Measurements from ENCODE around the gene PDPN.

GRCh38 chr1:13618483-13618882, 34.9 kb downstream of the PDPN start:
- TF ChIP-seq EZH2 (IDR thresholded peaks at IDR 0.05) (no peak), POLR2AphosphoS5 (IDR thresholded peaks at IDR 0.05; ENCODE audit: borderline replicate concordance, low read depth, low read length) (no peak), FOXP2 (optimal IDR thresholded peaks at IDR 0.05; ENCODE audit: control extremely low read depth, extremely low read length, insufficient read depth) (no peak)

All from SK-N-MC (cell line).